H1 (cell line): ENCODE measurements around the gene BARX2. TPM values are rescaled to one million over a fixed set of nuclear protein-coding genes. Genes with fewer than 3 reads are reported as not detected.

ENCODE experiments used
- CTCF ChIA-PET: fragments of 300-600 bp; sonication (Branson Sonifier 250); formaldehyde crosslinking; loops from one replicate; lab custom pipeline; 2021; ENCODE audit not compliant: partially characterized antibody; lab: Charles Lee
- POLR2A ChIA-PET: fragments of 300-600 bp; sonication (Branson Sonifier 250); formaldehyde crosslinking; loops from one replicate; lab custom pipeline; 2021; ENCODE audit warnings: inconsistent platforms; ENCODE audit not compliant: partially characterized antibody; lab: Charles Lee
- DNase-seq, 2 experiments: peaks; one replicate each; pipeline versions ENCODE4 v3.0.0 to v3.0.0-alpha.2; 2010 to 2022; ENCODE audit warnings: low spot score in 2 of 2, low read depth in 1 of 2, mixed read lengths in 1 of 2
- FAIRE-seq: peaks from 2 replicates; lab custom pipeline; 2011; peaks lifted over from hg19 to GRCh38; lab: Jason Lieb, UNC
- H2AFZ ChIP-seq: 2 replicates; pipeline ENCODE4 v1.8.1; 2012; ENCODE audit warnings: low read length, inconsistent platforms
- H2AK5ac ChIP-seq: 2 replicates; pipeline ENCODE4 v1.6.1; 2013; ENCODE audit warnings: low read depth, low read length
- H2BK120ac ChIP-seq: replicated peaks from 2 replicates; pipeline ENCODE3; 2013; ENCODE audit warnings: low read depth, low read length, inconsistent platforms
- H2BK12ac ChIP-seq: 2 replicates; pipeline ENCODE4 v1.6.1; 2013; ENCODE audit warnings: low read depth, low read length
- H2BK15ac ChIP-seq: 2 replicates; pipeline ENCODE4 v1.6.1; 2013; ENCODE audit warnings: low read length
- H2BK20ac ChIP-seq: 2 replicates; pipeline ENCODE4 v1.6.1; 2013; ENCODE audit warnings: low read length
- H2BK5ac ChIP-seq: 2 replicates; pipeline ENCODE4 v1.6.1; 2013; ENCODE audit warnings: low read depth, low read length
- H3K14ac ChIP-seq: 2 replicates; pipeline ENCODE4 v1.6.1; 2013; ENCODE audit warnings: inconsistent platforms; ENCODE audit not compliant: insufficient read length
- H3K18ac ChIP-seq: 2 replicates; pipeline ENCODE4 v1.6.1; 2013; ENCODE audit warnings: low read length; ENCODE audit errors: extremely low read depth
- H3K23ac ChIP-seq: 2 replicates; pipeline ENCODE4 v1.6.1; 2013; ENCODE audit warnings: inconsistent platforms; ENCODE audit not compliant: insufficient read length
- H3K23me2 ChIP-seq: 2 replicates; pipeline ENCODE4 v1.6.1; 2013; ENCODE audit warnings: low read depth, low read length
- H3K27ac ChIP-seq: 2 replicates; pipeline ENCODE4 v1.6.1; 2011; ENCODE audit warnings: low read depth, low read length, inconsistent platforms
- H3K27me3 ChIP-seq, 4 experiments: replicated peaks in 1 of 4; 1 replicate in 1 of 4; 2 replicates in 3 of 4; pipeline versions ENCODE4 v1.6.1 to v1.8.1; 2011 to 2013; ENCODE audit warnings: low read length in 3 of 4, mild to moderate bottlenecking in 3 of 4, inconsistent platforms in 2 of 4, mixed read lengths in 2 of 4, moderate library complexity in 1 of 4; ENCODE audit not compliant: control insufficient read depth in 3 of 4, insufficient read depth in 3 of 4; ENCODE audit errors: extremely low read depth in 1 of 4
- H3K36me3 ChIP-seq, 4 experiments: 2 replicates each; pipeline versions ENCODE4 v1.6.1 to v1.8.1; 2011 to 2013; ENCODE audit warnings: mild to moderate bottlenecking in 4 of 4, low read length in 3 of 4, moderate library complexity in 2 of 4, control low read depth in 1 of 4, inconsistent platforms in 1 of 4; ENCODE audit not compliant: insufficient read depth in 4 of 4, control insufficient read depth in 2 of 4
- H3K4ac ChIP-seq: replicated peaks from 2 replicates; pipeline ENCODE3; 2013; ENCODE audit warnings: low read length, low read depth, mixed read lengths, inconsistent platforms; ENCODE audit not compliant: insufficient read length
- H3K4me1 ChIP-seq, 4 experiments: replicated peaks in 1 of 4; 1 replicate in 1 of 4; 2 replicates in 3 of 4; pipeline versions ENCODE4 v1.6.1 to v1.8.1; 2011 to 2013; ENCODE audit warnings: low read length in 3 of 4, inconsistent platforms in 2 of 4, mixed read lengths in 1 of 4; ENCODE audit not compliant: insufficient read depth in 4 of 4, control insufficient read depth in 3 of 4
- H3K4me2 ChIP-seq, 2 experiments: 2 replicates each; pipeline versions ENCODE4 v1.6.1 to v1.8.1; 2011 to 2013; ENCODE audit warnings: low read depth in 2 of 2, low read length in 2 of 2, control low read depth in 1 of 2, inconsistent platforms in 1 of 2, mild to moderate bottlenecking in 1 of 2; ENCODE audit not compliant: insufficient read depth in 1 of 2
- H3K4me3 ChIP-seq, 4 experiments: fragments of 200-600, 300-600 bp in 1 of 4; sonication (generic), shearing (Covaris generic), sonication (Bioruptor Twin) in 1 of 4; 2 replicates each; pipeline versions ENCODE4 v1.5.1 to v1.8.1; 2011 to 2016; ENCODE audit warnings: low read length in 4 of 4, low read depth in 3 of 4, control low read depth in 2 of 4, inconsistent platforms in 2 of 4, mild to moderate bottlenecking in 2 of 4, mixed read lengths in 1 of 4, moderate library complexity in 1 of 4; ENCODE audit not compliant: insufficient read depth in 2 of 4; ENCODE audit errors: extremely low read depth in 1 of 4
- H3K56ac ChIP-seq: replicated peaks from 2 replicates; pipeline ENCODE3; 2013; ENCODE audit warnings: low read depth, mild to moderate bottlenecking, mixed read lengths, low read length, inconsistent platforms; ENCODE audit not compliant: insufficient read length
- H3K79me1 ChIP-seq: 2 replicates; pipeline ENCODE4 v1.6.1; 2013; ENCODE audit warnings: low read depth, low read length, control low read depth
- H3K79me2 ChIP-seq, 2 experiments: 2 replicates each; pipeline versions ENCODE4 v1.6.1 to v1.8.1; 2012 to 2013; ENCODE audit warnings: low read length in 2 of 2, mild to moderate bottlenecking in 2 of 2, inconsistent platforms in 1 of 2; ENCODE audit not compliant: insufficient read depth in 2 of 2, control insufficient read depth in 1 of 2
- H3K9ac ChIP-seq, 4 experiments: replicated peaks in 1 of 4; 1 replicate in 1 of 4; 2 replicates in 3 of 4; pipeline versions ENCODE4 v1.6.1 to v1.8.1; 2011 to 2013; ENCODE audit warnings: low read depth in 3 of 4, low read length in 3 of 4, control low read depth in 2 of 4, mild to moderate bottlenecking in 2 of 4, moderate library complexity in 2 of 4, inconsistent platforms in 1 of 4; ENCODE audit errors: extremely low read depth in 1 of 4
- H3K9me3 ChIP-seq, 2 experiments: 2 replicates each; pipeline versions ENCODE4 v1.6.1 to v1.8.1; 2012 to 2013; ENCODE audit warnings: mild to moderate bottlenecking in 2 of 2, moderate library complexity in 2 of 2, control low read depth in 1 of 2, inconsistent platforms in 1 of 2, low read depth in 1 of 2, low read length in 1 of 2, mixed read lengths in 1 of 2; ENCODE audit not compliant: insufficient read depth in 2 of 2
- H4K20me1 ChIP-seq, 2 experiments: replicated peaks in 1 of 2; 2 replicates each; pipeline versions ENCODE3 to v1.8.1; 2011 to 2013; ENCODE audit warnings: inconsistent platforms in 2 of 2, low read length in 2 of 2, mild to moderate bottlenecking in 1 of 2; ENCODE audit not compliant: insufficient read depth in 2 of 2, control insufficient read depth in 1 of 2
- H4K5ac ChIP-seq: 2 replicates; pipeline ENCODE4 v1.6.1; 2013; ENCODE audit warnings: low read length, low read depth, mixed read lengths, inconsistent platforms; ENCODE audit not compliant: insufficient read length
- H4K8ac ChIP-seq: 2 replicates; pipeline ENCODE4 v1.8.0; 2013; ENCODE audit warnings: mild to moderate bottlenecking, moderate library complexity, low read length, inconsistent platforms; ENCODE audit not compliant: insufficient read depth; ENCODE audit errors: extremely low read depth
- H4K91ac ChIP-seq: replicated peaks from 2 replicates; pipeline ENCODE3; 2013; ENCODE audit warnings: low read length, mixed read lengths, inconsistent platforms; ENCODE audit not compliant: insufficient read length
- BCL11A ChIP-seq, 2 experiments: IDR thresholded peaks; one replicate each; pipeline ENCODE4 v1.6.1; 2011; ENCODE audit warnings: low read depth in 2 of 2, low read length in 2 of 2, mild to moderate bottlenecking in 2 of 2
- CHD1 ChIP-seq: IDR thresholded peaks from 2 replicates; pipeline ENCODE4 v1.6.1; 2012; ENCODE audit warnings: low read depth, low read length, improper control_type of control experiment
- CREB1 ChIP-seq: IDR thresholded peaks from 2 replicates; pipeline ENCODE4 v1.6.1; 2012; ENCODE audit warnings: inconsistent platforms
- CTBP2 ChIP-seq: IDR thresholded peaks from 2 replicates; pipeline ENCODE4 v1.7.0; 2011; ENCODE audit warnings: borderline replicate concordance, mild to moderate bottlenecking, moderate library complexity, mixed read lengths, low read length; ENCODE audit not compliant: insufficient read depth, insufficient read length
- HDAC6 ChIP-seq: IDR thresholded peaks from one replicate; pipeline ENCODE4 v1.7.1; 2012; ENCODE audit warnings: low read depth, mild to moderate bottlenecking, inconsistent platforms, low read length, moderate library complexity
- JUN ChIP-seq: IDR thresholded peaks from 2 replicates; pipeline ENCODE4 v1.6.1; 2011; ENCODE audit warnings: low read depth, mild to moderate bottlenecking, improper control_type of control experiment, low read length
- JUND ChIP-seq: IDR thresholded peaks from 2 replicates; pipeline ENCODE4 v1.6.1; 2011; ENCODE audit warnings: mild to moderate bottlenecking, improper control_type of control experiment, low read length
- MAFK ChIP-seq: IDR thresholded peaks from 2 replicates; pipeline ENCODE4 v1.6.1; 2012; ENCODE audit warnings: low read depth, mild to moderate bottlenecking, improper control_type of control experiment, low read length
- NANOG ChIP-seq: IDR thresholded peaks from 2 replicates; pipeline ENCODE4 v1.6.1; 2011; ENCODE audit warnings: low read length, low read depth, mild to moderate bottlenecking, inconsistent platforms; ENCODE audit not compliant: insufficient read depth, poor library complexity, severe bottlenecking
- POLR2AphosphoS5 ChIP-seq: IDR thresholded peaks from 2 replicates; pipeline ENCODE4 v1.6.1; 2011; ENCODE audit warnings: low read depth, low read length
- POU5F1 ChIP-seq: IDR thresholded peaks from 2 replicates; pipeline ENCODE4 v1.6.1; 2011; ENCODE audit warnings: low read depth, mild to moderate bottlenecking, low read length, moderate library complexity
- RXRA ChIP-seq: IDR thresholded peaks from 2 replicates; pipeline ENCODE4 v1.6.1; 2011; ENCODE audit warnings: low read depth, mild to moderate bottlenecking, low read length, moderate library complexity; ENCODE audit not compliant: insufficient read depth
- SIN3A ChIP-seq, 2 experiments: IDR thresholded peaks in 1 of 2; conservative IDR thresholded peaks in 1 of 2; 2 replicates each; pipeline ENCODE4 v1.6.1; 2011 to 2012; ENCODE audit warnings: low read length in 2 of 2, improper control_type of control experiment in 1 of 2, low read depth in 1 of 2, mild to moderate bottlenecking in 1 of 2
- SIX5 ChIP-seq: IDR thresholded peaks from 2 replicates; pipeline ENCODE4 v1.6.1; 2011; ENCODE audit warnings: mild to moderate bottlenecking, low read depth, low read length
- TCF12 ChIP-seq: IDR thresholded peaks from 2 replicates; pipeline ENCODE4 v1.6.1; 2011; ENCODE audit warnings: low read depth, mild to moderate bottlenecking, low read length
- YY1 ChIP-seq: IDR thresholded peaks from 2 replicates; pipeline ENCODE4 v1.6.1; 2011; ENCODE audit warnings: low read depth, mild to moderate bottlenecking, low read length
- WGBS, 2 experiments: shearing (Covaris generic) in 1 of 2; methylation state at CpG; one replicate each; pipeline versions ENCODE4 v1.1.6 to v1.1.7; 2013 to 2015; ENCODE audit warnings: low lambda C conversion rate in 2 of 2, mixed read lengths in 2 of 2, inconsistent platforms in 1 of 2, low coverage in 1 of 2, missing lambda C conversion rate in 1 of 2; ENCODE audit not compliant: insufficient replicate concordance in 2 of 2, insufficient coverage in 1 of 2, insufficient read length in 1 of 2; ENCODE audit errors: extremely low coverage in 1 of 2, missing lambda C conversion rate in 1 of 2; 5-methylcytosine and 5-hydroxymethylcytosine counted together
- polyA plus RNA-seq, 7 experiments: library from polyadenylated mRNA; depleted of rRNA in 3 of 7; stranded (reverse) in 5 of 7; unstranded in 2 of 7; fragments of >200 nt in 5 of 7; fragments of 200-250 nt in 2 of 7; gene quantifications; 1 replicate in 5 of 7; 2 replicates in 1 of 7; 4 replicates in 1 of 7; pipeline versions ENCODE4 v1.2.1 to v1.2.3, GENCODE V29; 2011 to 2013; ENCODE audit warnings: missing spikeins in 2 of 7, mixed read lengths in 2 of 7
- total RNA-seq: library from RNA; stranded (reverse); fragmentation: NEBNext Ultra II Directional; extraction: Animal tissue kit (Norgen Biotek cat#: 25700); gene quantifications from 2 replicates; pipeline ENCODE4 v1.2.1, GENCODE V29; 2021

BARX2 gene
- total and polyA plus RNA-seq, 2 of the 8 experiments (the other 6 are each of a cell fraction or from before 2014, with no cell fraction given), result not detected

- no peak overlapping the region for H3K23ac ChIP-seq
- no peak overlapping the region for H3K27ac ChIP-seq
- FAIRE-seq (no peak), DNase-seq (no peak)
- no peak overlapping the region for H3K4ac ChIP-seq
- H3K9me3 ChIP-seq, result no peaks in the 10 kb centered on the region
- H3K23me2 ChIP-seq, result no peaks in the 10 kb centered on the region
- no peak overlapping the region for H3K56ac ChIP-seq
- WGBS, 2 experiments, result 93% methylated on average over 2 of the region's 2 CpGs; no CpG with 5 or more reads in 1 of the 2 experiments
- H2BK20ac ChIP-seq, result no peak overlapping the region
- H3K27me3 ChIP-seq, result no peaks in the 10 kb centered on the region
- H3K18ac ChIP-seq, result no peak overlapping the region
- H2BK12ac ChIP-seq, result no peak overlapping the region
- no peak overlapping the region for H4K8ac ChIP-seq
- H3K4me2 ChIP-seq, result no peak overlapping the region
- no peaks in the 10 kb centered on the region for H4K20me1 ChIP-seq
- H4K91ac ChIP-seq, result no peak overlapping the region
- no peaks in the 10 kb centered on the region for H3K36me3 ChIP-seq
- POLR2A ChIA-PET, result no interaction called here
- no peak overlapping the region for H2BK120ac ChIP-seq
- no peak overlapping the region for H2BK5ac ChIP-seq
- no peak overlapping the region for H2AK5ac ChIP-seq
- no peak overlapping the region for H2BK15ac ChIP-seq
- H3K14ac ChIP-seq, result no peak overlapping the region
- H3K4me1 ChIP-seq, result no peaks in the 10 kb centered on the region
- H3K79me1 ChIP-seq, result no peaks in the 10 kb centered on the region
- no peak overlapping the region for H2AFZ ChIP-seq
- no peak overlapping the region for H3K9ac ChIP-seq
- H4K5ac ChIP-seq, result no peak overlapping the region
- H3K4me3 ChIP-seq, result no peak overlapping the region
- no peaks in the 10 kb centered on the region for H3K79me2 ChIP-seq
- CTCF ChIA-PET, result interaction anchor here (0.7 to 1.7 kb wide), 4 partner anchors 13 to 307 kb away, joined by 3 to 11 read pairs (median 7); partner anchors contain the start of gene BARX2
- TF ChIP-seq CREB1, result no peak
- no peak for TF ChIP-seq CTBP2
- no peak for TF ChIP-seq HDAC6
- no peak for TF ChIP-seq JUN
- no peak for TF ChIP-seq MAFK
- TF ChIP-seq SIN3A (conservative IDR thresholded peaks at IDR 0.05 in 1 of 2, IDR thresholded peaks at IDR 0.05 in 1 of 2; ENCODE audit: low read depth in 1 of 2, low read length in 2 of 2), result no peak
- TF ChIP-seq POU5F1, result no peak
- TF ChIP-seq CHD1, result no peak
- no peak for TF ChIP-seq BCL11A (IDR thresholded peaks at IDR 0.05; ENCODE audit: low read depth in 2 of 2, low read length in 2 of 2)
- TF ChIP-seq NANOG, result no peak
- TF ChIP-seq SIX5, result no peak
- no peak for TF ChIP-seq YY1
- TF ChIP-seq POLR2AphosphoS5, result no peak
- TF ChIP-seq RXRA, result no peak
- TF ChIP-seq JUND, result no peak
- TF ChIP-seq TCF12, result no peak
Measured at GRCh38 chr11:129388824-129389223, 13.2 kb downstream of the BARX2 start.
